Daoy (cell line): ENCODE data around the gene BPIFA3. TPM values are rescaled to one million over a fixed set of nuclear protein-coding genes. Genes with fewer than 3 reads are reported as not detected.
A peak's percentile ranks its signal among the peaks of the same experiment; 100 is the strongest.
"Not testable (repeated sequence)": the region's sequence is repeated elsewhere in the genome, so short reads cannot be mapped to it uniquely, and the experiment has no call there.

ENCODE experiments used
- DNase-seq: peaks from one replicate; pipeline ENCODE4 v3.0.0-alpha.2; 2015; ENCODE audit warnings: low read depth
- total RNA-seq: library from RNA; depleted of rRNA; stranded (reverse); fragments of >200 nt; shearing (Covaris generic); gene quantifications from 2 replicates; pipeline ENCODE4 v1.2.3, GENCODE V29; 2014; rRNA removed

Gene BPIFA3
- total RNA-seq, result not detected in 2 replicates

- no peak for DNase-seq
Measured at GRCh38 chr20:33217052-33217451, at the start of gene BPIFA3. TSS of gene BPIFA3 (plus strand) at chr20:33217352. CDS start at chr20:33217537, 185 bp downstream.

GRCh38 chr20:33167859-33168258 lies 49.3 kb upstream of the BPIFA3 start, which contains the start of gene BPIFA2:
TSS of gene BPIFA2 (plus strand) at chr20:33168159. CDS start at chr20:33169146, 987 bp downstream.
- no peak for DNase-seq

GRCh38 chr20:33169176-33169794 lies 47.9 kb upstream of the BPIFA3 start:
- DNase-seq, result no peak

- DNase-seq, result no peak
Measured at GRCh38 chr20:33172781-33173180, 44.4 kb upstream of the BPIFA3 start.

GRCh38 chr20:33175123-33175522 lies 42.0 kb upstream of the BPIFA3 start:
- DNase-seq, result no peak

GRCh38 chr20:33176101-33176500 lies 41.1 kb upstream of the BPIFA3 start:
- no peak for DNase-seq

GRCh38 chr20:33177866-33178265 lies 39.3 kb upstream of the BPIFA3 start:
- no peak for DNase-seq

- no peak for DNase-seq
Measured at GRCh38 chr20:33178726-33179125, 38.4 kb upstream of the BPIFA3 start.

GRCh38 chr20:33180169-33180568 lies 37.0 kb upstream of the BPIFA3 start:
- DNase-seq, result no peak

- DNase-seq, result no peak
Measured at GRCh38 chr20:33181482-33182093, 35.6 kb upstream of the BPIFA3 start.

GRCh38 chr20:33183312-33183711 lies 33.8 kb upstream of the BPIFA3 start:
- no peak for DNase-seq

- not testable (repeated sequence) for DNase-seq
Measured at GRCh38 chr20:33185031-33185590, 32.0 kb upstream of the BPIFA3 start.

- no peak for DNase-seq
Measured at GRCh38 chr20:33187491-33187890, 29.7 kb upstream of the BPIFA3 start.

- DNase-seq, result no peak
Measured at GRCh38 chr20:33188421-33188820, 28.7 kb upstream of the BPIFA3 start.

- DNase-seq, result no peak
Measured at GRCh38 chr20:33191484-33191883, 25.7 kb upstream of the BPIFA3 start.

GRCh38 chr20:33191955-33192354 lies 25.2 kb upstream of the BPIFA3 start:
- no peak for DNase-seq

- no peak for DNase-seq
Measured at GRCh38 chr20:33192912-33193501, 24.1 kb upstream of the BPIFA3 start.

GRCh38 chr20:33199026-33199425 lies 18.1 kb upstream of the BPIFA3 start:
- no peak for DNase-seq

GRCh38 chr20:33202451-33202850 lies 14.7 kb upstream of the BPIFA3 start:
- DNase-seq, result no peak

- DNase-seq, result no peak
Measured at GRCh38 chr20:33203444-33203843, 13.7 kb upstream of the BPIFA3 start.

- DNase-seq, result peak; percentile 51
Measured at GRCh38 chr20:33209789-33210188, 7.4 kb upstream of the BPIFA3 start.

GRCh38 chr20:33210371-33210770 lies 6.8 kb upstream of the BPIFA3 start:
- no peak for DNase-seq
